GM18502 (cell line): ENCODE data around the gene ERICH2.

Experiments
- ATAC-seq: cut with Tn5 transposase; IDR thresholded peaks from one replicate; pipeline ENCODE4 v1.9.1; 2021; ENCODE audit warnings: mild to moderate bottlenecking; ENCODE audit not compliant: unreplicated experiment, poor library complexity

The ERICH2 gene

DNA sequence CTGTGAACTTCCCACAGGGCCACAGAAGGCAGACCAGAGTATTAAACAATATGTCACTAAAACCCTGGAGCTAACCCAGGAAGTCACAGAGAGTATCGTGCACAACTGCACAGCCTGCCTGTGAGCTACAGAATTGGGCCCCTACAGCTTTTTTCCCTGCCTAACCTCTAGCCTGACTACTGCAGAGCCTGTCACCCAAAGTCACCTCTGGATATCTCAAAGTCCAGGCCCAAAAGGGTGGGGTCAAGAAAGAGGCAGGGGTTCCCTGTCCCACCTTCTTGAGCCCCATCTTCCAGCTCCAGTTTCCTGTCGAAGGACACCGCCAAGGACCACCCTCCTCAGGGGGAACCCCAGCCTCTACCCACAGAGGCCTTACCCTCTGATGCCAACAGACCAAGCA is 60.0 kb downstream of the ERICH2 start:
- ATAC-seq: no peak

DNA sequence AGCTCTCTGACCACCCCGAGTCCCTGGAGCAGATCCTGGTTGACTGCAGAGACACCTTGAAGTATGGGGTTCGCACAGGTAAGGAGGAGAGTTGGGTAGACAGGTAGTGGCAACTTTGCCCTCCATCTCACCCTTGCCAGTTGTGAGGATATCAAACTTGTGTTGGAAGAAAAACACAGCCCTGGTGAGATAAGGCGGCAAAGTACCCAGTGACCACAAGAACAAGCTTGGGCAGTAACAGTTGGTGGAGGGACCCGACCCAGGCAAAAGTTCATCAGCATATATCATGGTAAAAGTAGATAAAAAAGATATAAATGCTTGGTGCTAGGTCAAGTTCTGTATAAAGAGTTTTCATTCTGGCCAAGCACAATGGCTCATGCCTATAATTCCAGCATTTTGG is 60.9 kb downstream of the ERICH2 start:
- no peak for ATAC-seq

DNA sequence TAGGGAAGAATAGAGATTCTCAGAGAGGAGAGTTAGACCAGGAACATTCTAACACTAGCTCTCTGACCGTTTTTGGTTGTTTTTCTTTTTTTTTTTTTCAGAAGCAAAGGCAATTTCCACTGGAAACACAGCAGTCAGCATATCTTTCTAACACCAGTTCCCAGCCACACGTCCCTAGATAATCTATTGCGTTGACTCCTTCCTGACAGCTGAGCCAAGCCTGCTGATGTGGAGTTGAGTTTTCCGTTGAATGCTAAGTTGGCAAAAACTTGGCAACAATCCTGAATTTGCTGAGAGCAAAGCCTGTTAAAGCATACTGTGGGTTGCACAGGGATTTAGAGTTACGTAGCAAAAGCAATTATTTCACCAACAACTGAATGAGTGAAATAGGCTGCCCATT is 65.8 kb downstream of the ERICH2 start:
- ATAC-seq: no peak

DNA sequence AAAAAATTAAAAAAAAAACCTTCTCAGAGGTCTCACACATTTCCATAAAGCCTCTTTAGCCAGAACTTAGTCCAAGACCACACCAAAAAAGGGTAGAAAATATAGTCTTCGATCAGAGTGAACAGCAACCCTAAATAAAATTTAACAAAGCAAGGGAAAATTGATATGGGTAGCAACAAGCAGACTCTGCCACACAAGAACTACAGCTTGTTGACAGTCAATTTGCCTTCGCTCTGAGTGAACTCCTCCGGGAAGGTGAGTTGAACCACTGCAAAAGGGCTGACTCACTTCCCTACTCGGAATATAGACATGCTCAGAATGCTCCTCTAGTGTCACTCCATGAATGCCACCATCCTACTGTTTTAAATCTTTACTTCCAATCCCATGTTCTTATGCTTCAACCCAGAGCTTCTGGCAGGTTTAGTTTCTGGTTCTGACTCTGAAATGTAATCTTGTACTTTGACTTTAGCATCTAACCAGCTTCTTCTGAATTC is 70.6 kb downstream of the ERICH2 start:
- no peak for ATAC-seq

- no peak for ATAC-seq
These were observed 72.6 kb downstream of the ERICH2 start for GRCh38 chr2:170842785-170843184.

DNA sequence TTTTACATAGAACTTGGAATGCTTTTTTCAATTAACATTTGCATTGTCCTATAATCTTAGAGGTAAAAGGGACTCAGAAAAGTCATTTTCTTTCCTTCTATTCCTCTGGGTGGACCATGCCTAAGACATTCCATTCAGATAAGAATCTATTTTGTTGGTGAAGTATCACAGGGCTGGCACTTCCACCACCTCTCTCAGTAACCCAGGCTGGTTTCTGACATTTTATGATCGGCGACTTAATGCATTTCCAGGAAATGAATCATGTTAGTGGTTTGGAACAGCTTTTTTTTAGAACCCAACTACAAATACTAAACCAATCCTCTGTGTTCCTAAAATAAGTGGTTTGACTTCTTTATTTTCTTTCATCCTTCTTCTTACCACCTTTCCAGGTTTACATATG is 73.5 kb downstream of the ERICH2 start:
- ATAC-seq: no peak

GRCh38 chr2:170845343-170845742 is 75.2 kb downstream of the ERICH2 start:
- no peak for ATAC-seq

- no peak for ATAC-seq
These were observed 76.1 kb downstream of the ERICH2 start for GRCh38 chr2:170846314-170846713.

DNA sequence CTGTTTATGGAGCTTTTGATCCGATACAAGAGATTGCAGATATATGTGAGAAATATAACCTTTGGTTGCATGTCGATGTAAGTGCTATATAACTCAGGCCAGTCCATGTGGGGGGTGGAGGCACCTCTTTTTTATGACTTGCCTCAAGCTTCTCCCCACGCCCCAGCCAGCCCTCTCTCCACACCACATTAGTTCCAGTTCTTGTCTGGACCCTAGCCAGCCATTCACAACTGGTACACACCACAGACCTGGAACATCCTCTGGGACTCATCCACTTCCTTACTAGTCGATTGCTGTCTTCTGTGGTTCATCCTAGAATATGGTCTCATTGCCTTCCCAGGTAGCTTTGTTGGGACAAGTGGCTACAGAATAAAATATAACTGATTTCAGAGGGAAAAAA is 77.5 kb downstream of the ERICH2 start:
- no peak for ATAC-seq
